Measurements from ENCODE around the gene UNC13C. TPM values are rescaled to one million over a fixed set of nuclear protein-coding genes. Genes with fewer than 3 reads are reported as not detected.

UNC13C gene
- total RNA-seq, 1 donor from 2014 or later: 3.7 TPM

DNA sequence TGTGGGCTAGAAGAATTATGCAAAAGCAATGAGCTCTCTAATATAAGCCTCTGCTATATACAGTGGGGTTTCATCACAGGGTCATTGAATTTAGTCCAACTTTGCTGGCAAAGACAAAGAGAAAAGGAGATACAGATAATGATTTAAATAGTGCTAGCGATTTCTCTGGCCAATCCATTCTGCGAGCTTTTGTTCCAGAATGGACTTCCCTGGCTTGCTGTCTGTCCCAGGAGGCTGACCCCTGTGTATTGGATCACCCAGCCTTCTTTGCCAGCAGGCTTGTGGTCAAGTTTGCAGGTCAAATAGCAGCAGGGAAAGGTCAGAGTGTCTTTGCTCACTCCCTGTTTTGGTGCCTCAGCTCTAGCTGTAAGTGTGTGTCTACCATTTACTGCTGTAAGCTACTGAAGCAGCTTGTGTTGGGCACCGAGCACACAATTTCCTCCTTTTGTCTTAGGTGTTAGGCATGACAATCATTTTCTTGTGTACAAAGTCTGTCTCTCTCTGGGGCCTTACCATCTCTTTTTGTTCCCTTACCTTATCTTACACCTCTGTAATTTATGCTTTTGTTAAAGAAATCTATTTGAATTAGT, 55.7 kb downstream of the UNC13C start:
- Mint-ChIP-seq H3K4me3 (no peak overlapping the region), H3K36me3 (no peaks in the 10 kb centered on the region), H3K4me1 (ENCODE audit: unreplicated experiment) (no peaks in the 10 kb centered on the region), H3K9me3 (peaks cover 5% of the 10 kb centered on the region), H3K27ac (no peak overlapping the region), H3K27me3 (no peaks in the 10 kb centered on the region)
- no peak for DNase-seq (ENCODE audit: extremely low spot score, unreplicated experiment)
- TF ChIP-seq CTCF (conservative IDR thresholded peaks at IDR 0.05): no peak

DNA sequence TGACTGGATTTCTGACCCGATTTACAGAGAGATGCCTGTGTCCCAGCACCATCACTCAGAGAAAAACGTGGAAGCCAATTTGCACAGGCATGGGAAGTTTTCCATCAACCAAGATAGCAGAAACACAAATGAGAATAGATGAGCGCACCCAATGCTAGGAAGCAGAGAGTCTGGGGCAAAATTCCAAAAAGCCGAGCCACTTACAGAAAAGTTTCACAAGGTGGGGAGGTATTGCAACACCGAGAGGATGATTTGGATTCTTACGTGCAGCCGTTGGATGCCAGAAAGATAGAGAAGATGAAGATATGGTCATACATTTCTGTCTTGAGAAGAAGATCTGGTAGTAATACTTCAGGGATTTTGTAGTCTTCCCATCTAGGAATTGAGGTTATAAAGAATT, 57.4 kb downstream of the UNC13C start:
- Mint-ChIP-seq H3K27ac (no peak overlapping the region), H3K9me3 (peaks cover 5% of the 10 kb centered on the region), H3K4me1 (ENCODE audit: unreplicated experiment) (no peaks in the 10 kb centered on the region), H3K27me3 (no peaks in the 10 kb centered on the region), H3K4me3 (no peak overlapping the region), H3K36me3 (no peaks in the 10 kb centered on the region)
- no peak for DNase-seq (ENCODE audit: extremely low spot score, unreplicated experiment)
- no peak for TF ChIP-seq CTCF (conservative IDR thresholded peaks at IDR 0.05)

GRCh38 chr15:54045397-54045796, 67.2 kb downstream of the UNC13C start:
- Mint-ChIP-seq H3K36me3 (no peaks in the 10 kb centered on the region), H3K4me3 (no peak overlapping the region), H3K4me1 (ENCODE audit: unreplicated experiment) (no peaks in the 10 kb centered on the region), H3K9me3 (peaks cover 10% of the 10 kb centered on the region), H3K27ac (no peak overlapping the region), H3K27me3 (no peaks in the 10 kb centered on the region)
- DNase-seq (ENCODE audit: extremely low spot score, unreplicated experiment): no peak
- TF ChIP-seq CTCF (conservative IDR thresholded peaks at IDR 0.05): no peak

GRCh38 chr15:54046093-54046492, 67.9 kb downstream of the UNC13C start:
- TF ChIP-seq CTCF (conservative IDR thresholded peaks at IDR 0.05): no peak

GRCh38 chr15:54064365-54064764, 86.1 kb downstream of the UNC13C start:
- Mint-ChIP-seq H3K27ac (no peak overlapping the region), H3K4me1 (ENCODE audit: unreplicated experiment) (no peaks in the 10 kb centered on the region), H3K27me3 (no peaks in the 10 kb centered on the region), H3K36me3 (no peaks in the 10 kb centered on the region), H3K4me3 (no peak overlapping the region), H3K9me3 (no peaks in the 10 kb centered on the region)
- TF ChIP-seq CTCF (conservative IDR thresholded peaks at IDR 0.05): no peak
- DNase-seq (ENCODE audit: extremely low spot score, unreplicated experiment): no peak

More at GRCh38 chr15:54046093-54046492, 67.9 kb downstream of the UNC13C start:
- Mint-ChIP-seq H3K4me1 (ENCODE audit: unreplicated experiment) (no peaks in the 10 kb centered on the region), H3K27me3 (no peaks in the 10 kb centered on the region), H3K36me3 (no peaks in the 10 kb centered on the region), H3K4me3 (no peak overlapping the region), H3K9me3 (peaks cover 12% of the 10 kb centered on the region), H3K27ac (no peak overlapping the region)
- DNase-seq (ENCODE audit: extremely low spot score, unreplicated experiment): no peak

DNA sequence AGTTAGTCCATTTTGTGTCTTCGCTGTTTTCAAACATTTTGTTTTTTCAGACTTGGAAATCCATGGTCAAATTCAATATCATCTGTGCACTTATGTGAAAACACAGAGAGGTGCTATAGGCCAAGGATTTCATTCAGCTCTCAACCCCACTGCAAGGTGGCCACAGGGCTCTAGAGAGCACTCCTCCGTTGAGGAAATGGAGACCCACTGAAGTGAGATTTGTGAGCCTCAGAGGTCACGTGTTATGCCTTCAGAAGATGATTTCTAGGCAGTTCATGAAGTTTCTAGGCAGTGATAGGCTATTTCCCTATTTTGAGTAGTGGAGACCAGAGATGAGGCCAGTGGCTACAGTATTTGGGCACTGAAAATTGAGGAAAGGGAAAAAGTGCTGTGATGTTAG, 88.2 kb downstream of the UNC13C start:
- no peak overlapping the region for H3K4me3 Mint-ChIP-seq
- TF ChIP-seq CTCF (conservative IDR thresholded peaks at IDR 0.05): no peak
- no peak for DNase-seq (ENCODE audit: extremely low spot score, unreplicated experiment)
- H3K36me3 Mint-ChIP-seq: no peaks in the 10 kb centered on the region
- no peaks in the 10 kb centered on the region for H3K4me1 Mint-ChIP-seq (ENCODE audit: unreplicated experiment)
- H3K27ac Mint-ChIP-seq: no peak overlapping the region
- H3K9me3 Mint-ChIP-seq: no peaks in the 10 kb centered on the region
- H3K27me3 Mint-ChIP-seq: no peaks in the 10 kb centered on the region
